HepG2 (cell line): ENCODE measurements around the gene ANKZF1. TPM values are rescaled to one million over a fixed set of nuclear protein-coding genes. Genes with fewer than 3 reads are reported as not detected.

Source experiments
- ATF2 ChIP-seq: sonication (generic); formaldehyde crosslinking; IDR thresholded peaks from 2 replicates; pipeline ENCODE4 v1.4.0; 2020; ENCODE audit warnings: missing genetic modification reagents
- CREM ChIP-seq, 2 experiments: sonication (generic) in 1 of 2; formaldehyde crosslinking in 1 of 2; IDR thresholded peaks; 2 replicates each; pipeline versions ENCODE4 v1.4.0 to v1.6.1; 2016 to 2020; ENCODE audit warnings: antibody characterized with exemption in 1 of 2, mild to moderate bottlenecking in 1 of 2, missing genetic modification reagents in 1 of 2
- GRHL1 ChIP-seq: sonication (generic); formaldehyde crosslinking; conservative IDR thresholded peaks from 2 replicates; pipeline ENCODE4 v1.8.0; 2022; ENCODE audit warnings: missing genetic modification reagents
- MLX ChIP-seq: IDR thresholded peaks from 2 replicates; pipeline ENCODE4 v1.6.1; 2016
- MLXIP ChIP-seq: sonication (generic); formaldehyde crosslinking; IDR thresholded peaks from 2 replicates; pipeline ENCODE4 v1.9.0; 2021; ENCODE audit warnings: missing genetic modification reagents, borderline replicate concordance
- PHB2 ChIP-seq: fragments of 450-650 bp; IDR thresholded peaks from 2 replicates; pipeline ENCODE4 v1.6.1; 2018; ENCODE audit not compliant: partially characterized antibody
- SMAD3 ChIP-seq: sonication (generic); formaldehyde crosslinking; IDR thresholded peaks from 2 replicates; pipeline ENCODE4 v1.4.0; 2020; ENCODE audit warnings: missing genetic modification reagents
- SSRP1 ChIP-seq: IDR thresholded peaks from 2 replicates; pipeline ENCODE4 v1.6.1; 2016; ENCODE audit warnings: control low read depth
- THAP8 ChIP-seq: sonication (generic); formaldehyde crosslinking; IDR thresholded peaks from 2 replicates; pipeline ENCODE4 v1.5.1; 2020; ENCODE audit warnings: missing genetic modification reagents, mild to moderate bottlenecking, borderline replicate concordance
- ZNF318 ChIP-seq: sonication (generic); formaldehyde crosslinking; IDR thresholded peaks from 2 replicates; pipeline ENCODE4 v1.4.0; 2020; ENCODE audit warnings: mild to moderate bottlenecking, missing genetic modification reagents
- ZNF562 ChIP-seq: sonication (generic); formaldehyde crosslinking; IDR thresholded peaks from 2 replicates; pipeline ENCODE4 v1.8.0; 2022; ENCODE audit warnings: missing genetic modification reagents, borderline replicate concordance
- ZNF564 ChIP-seq: sonication (generic); formaldehyde crosslinking; IDR thresholded peaks from 2 replicates; pipeline ENCODE4 v1.8.1; 2023; ENCODE audit warnings: mild to moderate bottlenecking, missing genetic modification reagents
- polyA plus RNA-seq, 8 experiments: library from polyadenylated mRNA; depleted of rRNA in 3 of 8; stranded (reverse) in 7 of 8; unstranded in 1 of 8; fragments of >200 nt; fragmentation: Illumina TruSeq in 4 of 8; extraction: Trizol in 4 of 8; gene quantifications; 2 replicates each; pipeline versions ENCODE4 v1.2.1 to v1.2.3, GENCODE V29; 2011 to 2016; ENCODE audit warnings: low read depth in 4 of 8, missing spikeins in 1 of 8, mixed read lengths in 1 of 8; ENCODE audit not compliant: insufficient read depth in 1 of 8
- total RNA-seq, 5 experiments: library from RNA; depleted of rRNA; stranded (reverse); fragments of >200 nt; fragmentation: Illumina TruSeq; extraction: Trizol; gene quantifications; 2 replicates each; pipeline ENCODE4 v1.2.3, GENCODE V29; 2016; ENCODE audit warnings: low read depth in 1 of 5

ANKZF1 gene
- total and polyA plus RNA-seq, 2 of the 13 experiments (the other 11 are each of a cell fraction or from before 2014, with no cell fraction given): 25.3 to 128 TPM

- TF ChIP-seq MLXIP (CRISPR knock-in tag) (no peak), ZNF562 (CRISPR knock-in tag) (no peak), GRHL1 (CRISPR knock-in tag) (no peak), SSRP1 (peak; percentile 97), PHB2 (no peak), ZNF318 (CRISPR knock-in tag) (no peak; the same call in 1 of the 2 replicates), CREM (IDR thresholded peaks at IDR 0.05) (no peak; the same call in 1 of the 2 replicates), CREM (CRISPR knock-in tag; IDR thresholded peaks at IDR 0.05) (no peak), ATF2 (no peak), SMAD3 (CRISPR knock-in tag) (no peak), ZNF564 (no peak), MLX (CRISPR knock-in tag) (no peak), THAP8 (CRISPR knock-in tag) (no peak)
Measured at GRCh38 chr2:219207134-219207883, 22.3 kb upstream of the ANKZF1 start (continued).
